Measurements from ENCODE around the gene SDK1.

DNA sequence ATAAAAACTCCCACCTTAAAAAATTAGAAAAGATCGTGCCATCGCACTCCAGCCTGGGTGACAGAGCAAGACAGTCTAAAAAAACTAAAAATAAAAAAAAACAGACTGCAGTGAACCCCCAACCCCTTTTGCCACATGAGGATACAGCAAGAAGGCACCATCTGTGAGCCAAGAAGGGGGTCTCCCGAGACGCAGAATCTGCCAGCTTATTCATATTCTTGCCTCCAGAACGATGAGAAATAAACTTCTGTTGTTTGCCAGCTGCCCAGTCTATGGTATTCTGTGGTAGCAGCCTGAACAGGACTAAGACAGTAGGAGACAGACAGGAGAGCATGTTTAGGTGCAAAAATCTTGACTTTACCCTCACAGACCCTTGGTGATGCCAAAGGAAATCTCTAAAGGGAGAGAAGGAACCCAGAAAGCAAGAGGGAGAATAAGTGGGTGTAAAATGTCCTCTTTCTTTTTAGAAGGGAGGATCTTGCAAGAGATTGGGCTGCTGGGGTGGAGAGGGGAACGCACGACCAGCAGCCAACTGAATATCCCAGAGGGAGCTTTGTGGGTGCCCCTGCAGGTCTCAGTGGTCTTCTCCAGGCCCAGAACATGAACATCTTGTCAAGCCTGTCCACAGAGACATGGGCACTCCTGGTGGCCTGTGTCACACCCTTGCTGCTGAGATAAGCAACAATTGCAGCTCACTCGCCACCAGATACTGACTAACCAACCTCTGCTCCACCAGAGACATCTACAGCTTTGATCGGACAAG lies 980.4 kb downstream of the SDK1 start:
- TF ChIP-seq, protein P1, sequence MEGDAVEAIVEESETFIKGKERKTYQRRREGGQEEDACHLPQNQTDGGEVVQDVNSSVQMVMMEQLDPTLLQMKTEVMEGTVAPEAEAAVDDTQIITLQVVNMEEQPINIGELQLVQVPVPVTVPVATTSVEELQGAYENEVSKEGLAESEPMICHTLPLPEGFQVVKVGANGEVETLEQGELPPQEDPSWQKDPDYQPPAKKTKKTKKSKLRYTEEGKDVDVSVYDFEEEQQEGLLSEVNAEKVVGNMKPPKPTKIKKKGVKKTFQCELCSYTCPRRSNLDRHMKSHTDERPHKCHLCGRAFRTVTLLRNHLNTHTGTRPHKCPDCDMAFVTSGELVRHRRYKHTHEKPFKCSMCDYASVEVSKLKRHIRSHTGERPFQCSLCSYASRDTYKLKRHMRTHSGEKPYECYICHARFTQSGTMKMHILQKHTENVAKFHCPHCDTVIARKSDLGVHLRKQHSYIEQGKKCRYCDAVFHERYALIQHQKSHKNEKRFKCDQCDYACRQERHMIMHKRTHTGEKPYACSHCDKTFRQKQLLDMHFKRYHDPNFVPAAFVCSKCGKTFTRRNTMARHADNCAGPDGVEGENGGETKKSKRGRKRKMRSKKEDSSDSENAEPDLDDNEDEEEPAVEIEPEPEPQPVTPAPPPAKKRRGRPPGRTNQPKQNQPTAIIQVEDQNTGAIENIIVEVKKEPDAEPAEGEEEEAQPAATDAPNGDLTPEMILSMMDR (IDR thresholded peaks at IDR 0.05; ENCODE audit: borderline replicate concordance, extremely low read depth, low read length, poor library complexity, severe bottlenecking) = no peak
- TF ChIP-seq EZH2 (IDR thresholded peaks at IDR 0.05; ENCODE audit: borderline replicate concordance, low read depth, low read length, severe bottlenecking) = no peak
